ENCODE data around the gene STAP1.

The STAP1 gene

GRCh38 chr4:67522851-67523671, 35.5 kb upstream of the STAP1 start:
- no peak for TF ChIP-seq TAF1 (IDR thresholded peaks at IDR 0.05; ENCODE audit: low read depth)

- TF ChIP-seq EGR1 (IDR thresholded peaks at IDR 0.05) (no peak), TEAD4 (IDR thresholded peaks at IDR 0.05) (no peak), NFIC (IDR thresholded peaks at IDR 0.05) (no peak), REST (IDR thresholded peaks at IDR 0.05; ENCODE audit: low read depth) (no peak), FOXM1 (IDR thresholded peaks at IDR 0.05; ENCODE audit: borderline replicate concordance, low read depth) (no peak), YY1 (IDR thresholded peaks at IDR 0.05; ENCODE audit: low read depth) (no peak), RAD21 (IDR thresholded peaks at IDR 0.05; ENCODE audit: low read depth) (no peak), MAX (IDR thresholded peaks at IDR 0.05) (no peak), ZBTB7A (IDR thresholded peaks at IDR 0.05; ENCODE audit: low read depth) (no peak), TAF1 (IDR thresholded peaks at IDR 0.05; ENCODE audit: low read depth) (no peak), CREB1 (IDR thresholded peaks at IDR 0.05; ENCODE audit: low read depth) (no peak), EP300 (IDR thresholded peaks at IDR 0.05; ENCODE audit: borderline replicate concordance) (no peak)
Measured at GRCh38 chr4:67531379-67531962, 27.1 kb upstream of the STAP1 start.

GRCh38 chr4:67533112-67533511, 25.4 kb upstream of the STAP1 start:
- TF ChIP-seq EGR1 (IDR thresholded peaks at IDR 0.05) (no peak), CEBPB (IDR thresholded peaks at IDR 0.05) (no peak), FOXM1 (IDR thresholded peaks at IDR 0.05; ENCODE audit: borderline replicate concordance, low read depth) (no peak), MAX (IDR thresholded peaks at IDR 0.05) (no peak), NFIC (IDR thresholded peaks at IDR 0.05) (no peak), USF1 (IDR thresholded peaks at IDR 0.05) (no peak), CREB1 (IDR thresholded peaks at IDR 0.05; ENCODE audit: low read depth) (no peak), EP300 (IDR thresholded peaks at IDR 0.05; ENCODE audit: borderline replicate concordance) (no peak), TAF1 (IDR thresholded peaks at IDR 0.05; ENCODE audit: low read depth) (no peak), RAD21 (IDR thresholded peaks at IDR 0.05; ENCODE audit: low read depth) (no peak), YY1 (IDR thresholded peaks at IDR 0.05; ENCODE audit: low read depth) (no peak), TEAD4 (IDR thresholded peaks at IDR 0.05) (no peak), REST (IDR thresholded peaks at IDR 0.05; ENCODE audit: low read depth) (no peak)

- TF ChIP-seq TCF12 (IDR thresholded peaks at IDR 0.05; ENCODE audit: low read depth): no peak
- no peak for TF ChIP-seq NFIC (IDR thresholded peaks at IDR 0.05)
- no peak for TF ChIP-seq USF1 (IDR thresholded peaks at IDR 0.05)
- TF ChIP-seq TAF1 (IDR thresholded peaks at IDR 0.05; ENCODE audit: low read depth): no peak
- no peak for TF ChIP-seq EGR1 (IDR thresholded peaks at IDR 0.05)
Measured at GRCh38 chr4:67535280-67535840, 23.2 kb upstream of the STAP1 start.

- TF ChIP-seq MAX (IDR thresholded peaks at IDR 0.05) (no peak), CREB1 (IDR thresholded peaks at IDR 0.05; ENCODE audit: low read depth) (no peak), TEAD4 (IDR thresholded peaks at IDR 0.05) (no peak), RAD21 (IDR thresholded peaks at IDR 0.05; ENCODE audit: low read depth) (no peak), REST (IDR thresholded peaks at IDR 0.05; ENCODE audit: low read depth) (no peak), USF1 (IDR thresholded peaks at IDR 0.05) (no peak), TCF12 (IDR thresholded peaks at IDR 0.05; ENCODE audit: low read depth) (no peak), ZBTB7A (IDR thresholded peaks at IDR 0.05; ENCODE audit: low read depth) (no peak), EGR1 (IDR thresholded peaks at IDR 0.05) (no peak), TAF1 (IDR thresholded peaks at IDR 0.05; ENCODE audit: low read depth) (no peak), YY1 (IDR thresholded peaks at IDR 0.05; ENCODE audit: low read depth) (no peak), CEBPB (IDR thresholded peaks at IDR 0.05) (no peak), NFIC (IDR thresholded peaks at IDR 0.05) (no peak), EP300 (IDR thresholded peaks at IDR 0.05; ENCODE audit: borderline replicate concordance) (no peak), FOXM1 (IDR thresholded peaks at IDR 0.05; ENCODE audit: borderline replicate concordance, low read depth) (no peak)
Measured at GRCh38 chr4:67539830-67540229, 18.7 kb upstream of the STAP1 start.

Measured in Ishikawa (cell line).